Prostate gland (tissue), 2 donors: Measurements from ENCODE around the gene FBXO38.

Source experiments
- CTCF ChIP-seq, 4 experiments: fragments of 200-600 bp in 2 of 4; fragments of 450-650 bp in 2 of 4; sonication (generic) in 2 of 4; IDR thresholded peaks; 1 replicate in 3 of 4; 2 replicates in 1 of 4; pipeline ENCODE4 v1.5.1; 2016 to 2019; ENCODE audit warnings: antibody characterized with exemption in 4 of 4, mild to moderate bottlenecking in 2 of 4, moderate library complexity in 2 of 4
- POLR2A ChIP-seq: fragments of 450-650 bp; IDR thresholded peaks from one replicate; pipeline ENCODE4 v1.6.1; 2016; ENCODE audit warnings: antibody characterized with exemption, mild to moderate bottlenecking
- POLR2AphosphoS5 ChIP-seq: sonication (generic); formaldehyde crosslinking; IDR thresholded peaks from one replicate; pipeline ENCODE4 v1.6.1; 2017; ENCODE audit warnings: antibody characterized with exemption

GRCh38 chr5:148379340-148379739 is 4.4 kb upstream of the FBXO38 start:
- no peak for TF ChIP-seq CTCF (IDR thresholded peaks at IDR 0.05)
- TF ChIP-seq POLR2A: no peak
- peak; percentile 74 for TF ChIP-seq POLR2AphosphoS5
